ENCODE data around the gene KIAA1586. TPM values are rescaled to one million over a fixed set of nuclear protein-coding genes. Genes with fewer than 3 reads are reported as not detected.

Gene KIAA1586
- total RNA-seq, 4 donors from 2014 or later = 2.2 to 5.1 (median 3.5) TPM

DNA sequence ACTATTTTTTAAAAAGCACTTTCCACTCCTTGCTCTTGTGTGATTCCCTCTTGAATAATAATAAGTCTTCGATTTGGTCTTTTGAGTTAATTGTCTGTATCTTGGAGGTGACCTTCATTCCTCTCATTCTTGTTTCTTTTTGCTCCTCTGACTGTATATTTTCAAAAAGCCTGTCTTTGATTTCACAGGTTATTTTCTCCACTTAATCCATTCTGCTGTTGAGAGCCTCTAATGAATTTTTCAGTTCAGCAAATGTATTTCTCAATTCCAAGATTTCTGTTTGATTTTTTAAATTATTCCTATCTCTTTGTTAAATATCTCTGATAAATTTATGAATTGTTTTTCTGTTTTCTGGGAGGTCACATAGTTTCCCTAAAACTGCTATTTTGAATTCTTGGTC lies 21.7 kb upstream of the KIAA1586 start:
- WGBS, 2 donors = 79 to 86% methylated on average over 1 of the region's 1 CpG
- TF ChIP-seq POLR2A (IDR thresholded peaks at IDR 0.05) = no peak
- TF ChIP-seq, protein P1, sequence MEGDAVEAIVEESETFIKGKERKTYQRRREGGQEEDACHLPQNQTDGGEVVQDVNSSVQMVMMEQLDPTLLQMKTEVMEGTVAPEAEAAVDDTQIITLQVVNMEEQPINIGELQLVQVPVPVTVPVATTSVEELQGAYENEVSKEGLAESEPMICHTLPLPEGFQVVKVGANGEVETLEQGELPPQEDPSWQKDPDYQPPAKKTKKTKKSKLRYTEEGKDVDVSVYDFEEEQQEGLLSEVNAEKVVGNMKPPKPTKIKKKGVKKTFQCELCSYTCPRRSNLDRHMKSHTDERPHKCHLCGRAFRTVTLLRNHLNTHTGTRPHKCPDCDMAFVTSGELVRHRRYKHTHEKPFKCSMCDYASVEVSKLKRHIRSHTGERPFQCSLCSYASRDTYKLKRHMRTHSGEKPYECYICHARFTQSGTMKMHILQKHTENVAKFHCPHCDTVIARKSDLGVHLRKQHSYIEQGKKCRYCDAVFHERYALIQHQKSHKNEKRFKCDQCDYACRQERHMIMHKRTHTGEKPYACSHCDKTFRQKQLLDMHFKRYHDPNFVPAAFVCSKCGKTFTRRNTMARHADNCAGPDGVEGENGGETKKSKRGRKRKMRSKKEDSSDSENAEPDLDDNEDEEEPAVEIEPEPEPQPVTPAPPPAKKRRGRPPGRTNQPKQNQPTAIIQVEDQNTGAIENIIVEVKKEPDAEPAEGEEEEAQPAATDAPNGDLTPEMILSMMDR (IDR thresholded peaks at IDR 0.05) = no peak
- no peak for DNase-seq (ENCODE audit: low spot score in 2 of 2)
- intact Hi-C loops (cut with DNase I; ENCODE audit: low total_unique reads) = no loop called here
- H3K4me3 ChIP-seq (ENCODE audit: low read depth, poor library complexity, severe bottlenecking) = no peak overlapping the region

DNA sequence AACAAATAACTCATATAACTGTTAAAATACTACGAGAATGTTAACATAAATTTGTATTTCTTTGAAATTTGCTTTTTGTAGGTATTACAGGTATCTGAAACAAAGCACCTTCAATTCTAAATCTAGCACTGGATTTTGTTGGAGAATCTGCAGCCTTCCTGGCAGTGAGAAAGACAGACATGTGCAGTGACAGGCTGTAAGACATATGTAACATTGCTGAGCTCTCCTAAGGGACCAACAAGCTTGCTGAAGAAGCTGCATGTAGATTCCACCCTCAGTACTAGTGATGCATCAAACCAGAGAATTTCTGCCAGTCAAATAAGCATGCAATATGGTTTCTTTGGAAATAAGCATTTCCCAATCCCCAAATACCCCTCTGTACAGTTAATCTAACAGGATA lies 20.5 kb upstream of the KIAA1586 start:
- DNase-seq (ENCODE audit: low spot score in 2 of 2) = no peak
- H3K4me3 ChIP-seq (ENCODE audit: low read depth, poor library complexity, severe bottlenecking) = no peak overlapping the region
- intact Hi-C loops (cut with DNase I; ENCODE audit: low total_unique reads) = no loop called here
- 90 to 91% methylated on average over 1 of the region's 1 CpG for WGBS, 2 donors
- TF ChIP-seq POLR2A (IDR thresholded peaks at IDR 0.05) = no peak
- TF ChIP-seq, protein P1 (IDR thresholded peaks at IDR 0.05) = no peak

DNA sequence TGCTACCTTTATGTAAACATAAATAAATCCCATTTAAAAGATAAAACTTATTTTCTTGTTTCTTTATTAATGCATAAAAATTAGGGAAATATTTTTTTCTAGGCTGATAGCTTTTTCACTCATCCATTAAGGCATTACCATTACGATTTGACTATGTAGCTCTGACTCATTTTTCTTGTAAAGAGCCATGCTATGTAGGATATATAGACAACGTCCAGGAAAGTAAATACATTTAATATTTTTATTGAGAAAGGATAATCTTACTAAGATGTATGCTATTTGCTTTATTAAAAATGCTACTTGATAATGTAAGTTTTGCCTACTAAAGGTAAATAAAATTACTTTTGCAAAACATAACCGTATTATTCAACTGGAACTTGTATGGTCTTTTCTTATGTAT lies 19.2 kb upstream of the KIAA1586 start:
- no peak overlapping the region for H3K4me3 ChIP-seq (ENCODE audit: low read depth, poor library complexity, severe bottlenecking)
- intact Hi-C loops (cut with DNase I; ENCODE audit: low total_unique reads) = no loop called here
- WGBS, 2 donors = 90 to 93% methylated on average over 3 of the region's 3 CpGs
- DNase-seq (ENCODE audit: low spot score in 2 of 2) = no peak
- no peak for TF ChIP-seq POLR2A (IDR thresholded peaks at IDR 0.05)
- TF ChIP-seq, protein P1 (IDR thresholded peaks at IDR 0.05) = no peak

DNA sequence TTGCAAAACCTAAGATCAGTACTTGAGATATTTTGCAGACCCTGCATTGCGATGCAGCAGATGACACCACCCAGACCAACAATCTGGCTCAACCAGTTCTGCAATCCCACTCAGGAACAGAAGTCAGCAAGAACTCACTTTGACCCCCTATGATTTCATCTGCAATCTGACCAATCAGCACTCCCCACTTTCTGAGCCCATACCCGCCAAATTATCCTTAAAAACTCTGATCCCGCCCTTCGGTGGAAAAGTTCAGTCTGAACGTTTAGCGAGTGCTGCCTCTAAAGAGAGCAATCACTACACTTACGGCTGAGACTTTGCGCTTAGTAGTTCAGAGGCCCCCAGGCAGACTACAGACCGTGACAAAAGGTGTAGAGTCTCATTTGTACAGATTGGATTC lies 17.3 kb upstream of the KIAA1586 start:
- TF ChIP-seq POLR2A (IDR thresholded peaks at IDR 0.05) = no peak
- TF ChIP-seq, protein P1 (IDR thresholded peaks at IDR 0.05) = no peak
- WGBS, 2 donors = 70 to 83% methylated on average over 9 of the region's 9 CpGs
- no peak overlapping the region for H3K4me3 ChIP-seq (ENCODE audit: low read depth, poor library complexity, severe bottlenecking)
- no peak for DNase-seq (ENCODE audit: low spot score in 2 of 2)
- intact Hi-C loops (cut with DNase I; ENCODE audit: low total_unique reads) = no loop called here

DNA sequence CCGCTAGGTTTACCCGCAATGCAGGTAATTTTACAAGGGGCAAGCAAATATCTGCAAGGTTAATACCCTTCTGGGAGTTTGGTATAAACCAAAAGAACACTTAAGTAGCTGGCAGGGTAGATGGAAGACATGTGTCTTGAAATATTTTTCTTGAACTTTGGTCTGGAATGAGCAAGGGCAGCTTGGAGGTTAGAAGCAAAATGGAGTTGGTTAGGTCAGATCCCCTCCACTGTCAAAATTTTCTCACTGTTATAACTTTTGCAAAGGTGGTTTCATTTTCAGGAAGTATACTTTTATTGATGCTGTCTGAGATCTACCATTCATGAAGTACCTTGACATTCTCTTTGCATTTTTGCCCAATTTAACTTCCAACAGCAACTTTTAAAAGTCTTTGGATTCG lies 13.3 kb upstream of the KIAA1586 start:
- no peak overlapping the region for H3K4me3 ChIP-seq (ENCODE audit: low read depth, poor library complexity, severe bottlenecking)
- 91 to 95% methylated on average over 3 of the region's 3 CpGs for WGBS, 2 donors
- DNase-seq (ENCODE audit: low spot score in 2 of 2) = no peak
- intact Hi-C loops (cut with DNase I; ENCODE audit: low total_unique reads) = no loop called here
- TF ChIP-seq, protein P1 (IDR thresholded peaks at IDR 0.05) = no peak
- no peak for TF ChIP-seq POLR2A (IDR thresholded peaks at IDR 0.05)

GRCh38 chr6:57035549-57035948 lies 10.9 kb upstream of the KIAA1586 start:
- no peak for DNase-seq (ENCODE audit: low spot score in 2 of 2)
- no peak for TF ChIP-seq POLR2A (IDR thresholded peaks at IDR 0.05)
- TF ChIP-seq, protein P1 (IDR thresholded peaks at IDR 0.05) = no peak
- H3K4me3 ChIP-seq (ENCODE audit: low read depth, poor library complexity, severe bottlenecking) = no peak overlapping the region
- 29 to 44% methylated on average over 3 of the region's 3 CpGs for WGBS, 2 donors
- intact Hi-C loops (cut with DNase I; ENCODE audit: low total_unique reads) = no loop called here
